Breast epithelium (tissue), 4 donors: ENCODE data around the gene ZNF564. TPM values are rescaled to one million over a fixed set of nuclear protein-coding genes. Genes with fewer than 3 reads are reported as not detected.

Experiments used
- DNase-seq, 2 donors: peaks; one replicate each; pipeline ENCODE4 v3.0.0-alpha.2; 2019; ENCODE audit warnings: low spot score in 2 of 2
- H3K27ac ChIP-seq, 2 donors: fragments of 200-600 bp; sonication (generic) in 1 of 2; one replicate each; pipeline ENCODE4 v1.5.1; 2016 to 2019; ENCODE audit warnings: mild to moderate bottlenecking in 1 of 2
- H3K27me3 ChIP-seq, 2 donors: fragments of 200-600 bp; sonication (generic) in 1 of 2; one replicate each; pipeline versions ENCODE4 v1.5.1 to v1.6.0; 2017 to 2019; ENCODE audit warnings: control low read depth in 1 of 2, mild to moderate bottlenecking in 1 of 2
- H3K36me3 ChIP-seq: fragments of 200-600 bp; one replicate; pipeline ENCODE4 v1.5.1; 2019
- H3K4me1 ChIP-seq, 2 donors: fragments of 200-600 bp; sonication (generic); one replicate each; pipeline ENCODE4 v1.5.1; 2016 to 2019; ENCODE audit warnings: control low read depth in 1 of 2
- H3K4me3 ChIP-seq, 3 donors: fragments of 200-600 bp; sonication (generic); 1 replicate in 2 of 3; 2 replicates in 1 of 3; pipeline ENCODE4 v1.5.1; 2016 to 2019; ENCODE audit warnings: mild to moderate bottlenecking in 3 of 3, moderate library complexity in 2 of 3
- H3K9me3 ChIP-seq, 2 donors: fragments of 200-600 bp; sonication (generic) in 1 of 2; one replicate each; pipeline ENCODE4 v1.5.1; 2016 to 2019; ENCODE audit warnings: control low read depth in 1 of 2
- CTCF ChIP-seq, 3 donors: fragments of 450-650 bp; IDR thresholded peaks; one replicate each; pipeline ENCODE4 v1.5.1; 2016 to 2017; ENCODE audit warnings: antibody characterized with exemption in 3 of 3, mild to moderate bottlenecking in 3 of 3, moderate library complexity in 3 of 3
- POLR2A ChIP-seq: fragments of 450-650 bp; IDR thresholded peaks from one replicate; pipeline ENCODE4 v1.6.1; 2016; ENCODE audit warnings: antibody characterized with exemption, mild to moderate bottlenecking, moderate library complexity
- POLR2AphosphoS5 ChIP-seq, 3 donors: sonication (generic); formaldehyde crosslinking; IDR thresholded peaks; one replicate each; pipeline ENCODE4 v1.6.1; 2017; ENCODE audit warnings: antibody characterized with exemption in 3 of 3
- intact Hi-C: fragments of 100-400 bp; cut with DNase I; formaldehyde crosslinking; loops from one replicate; pipeline ENCODE4 v1.15.1; 2023; ENCODE audit warnings: low total_unique reads
- total RNA-seq, 3 donors: library from RNA; depleted of rRNA; stranded (reverse); fragments of >200 nt; gene quantifications; one replicate each; pipeline ENCODE4 v1.1.0, GENCODE V29; 2016

The ZNF564 gene
- total RNA-seq, 3 donors from 2014 or later = 14.7 to 25.8 (median 18.7) TPM

GRCh38 chr19:12544401-12544876, 6.8 kb downstream of the ZNF564 start:
- peaks cover 0 to 36% of the 10 kb centered on the region in 2 donors for H3K9me3 ChIP-seq
- no peaks in the 10 kb centered on the region for H3K36me3 ChIP-seq
- H3K27ac ChIP-seq = peak overlapping the region; percentile 25
- no peak for TF ChIP-seq CTCF (IDR thresholded peaks at IDR 0.05)
- no peak for TF ChIP-seq POLR2A
- TF ChIP-seq POLR2AphosphoS5 (IDR thresholded peaks at IDR 0.05) = no peak
- no peak for DNase-seq
- peaks cover 0 to 6% of the 10 kb centered on the region in 2 donors for H3K4me1 ChIP-seq
- H3K4me3 ChIP-seq = no peak overlapping the region
- intact Hi-C loops = loop anchor here (5.0 kb wide), 1 partner anchor 92 kb away; no protein-coding TSS in a partner anchor
- no peaks in the 10 kb centered on the region for H3K27me3 ChIP-seq

GRCh38 chr19:12543855-12544254, 7.4 kb downstream of the ZNF564 start:
- no peaks in the 10 kb centered on the region for H3K4me1 ChIP-seq
- DNase-seq = no peak
- TF ChIP-seq CTCF (IDR thresholded peaks at IDR 0.05) (no peak), POLR2A (no peak), POLR2AphosphoS5 (IDR thresholded peaks at IDR 0.05) (no peak)
- H3K27me3 ChIP-seq = no peaks in the 10 kb centered on the region
- no peaks in the 10 kb centered on the region for H3K36me3 ChIP-seq
- H3K27ac ChIP-seq = no peak overlapping the region
- H3K9me3 ChIP-seq = peaks cover 0 to 36% of the 10 kb centered on the region in 2 donors
- intact Hi-C loops = loop anchor here (5.0 kb wide), 1 partner anchor 92 kb away; no protein-coding TSS in a partner anchor
- no peak overlapping the region for H3K4me3 ChIP-seq

- Histone ChIP-seq H3K4me1 (no peaks in the 10 kb centered on the region), H3K9me3 (peaks cover 93 to 98% of the 10 kb centered on the region in 2 donors), H3K27me3 (no peaks in the 10 kb centered on the region), H3K36me3 (peaks cover 24% of the 10 kb centered on the region), H3K27ac (no peak overlapping the region), H3K4me3 (peak overlapping the region in 1 of 3 donors; percentile 21)
- no peak for DNase-seq
- TF ChIP-seq POLR2AphosphoS5 (IDR thresholded peaks at IDR 0.05) = no peak
- TF ChIP-seq POLR2A = no peak
- no peak for TF ChIP-seq CTCF (IDR thresholded peaks at IDR 0.05)
- intact Hi-C loops = no loop called here
Measured at GRCh38 chr19:12527034-12527836, 24.0 kb downstream of the ZNF564 start.

- no peak for DNase-seq
- H3K4me3 ChIP-seq = peak overlapping the region in 1 of 3 donors; percentile 21
- peaks cover 97 to 100% of the 10 kb centered on the region in 2 donors for H3K9me3 ChIP-seq
- H3K36me3 ChIP-seq = peaks cover 24% of the 10 kb centered on the region
- no peaks in the 10 kb centered on the region for H3K4me1 ChIP-seq
- no peak for TF ChIP-seq CTCF (IDR thresholded peaks at IDR 0.05)
- no peaks in the 10 kb centered on the region for H3K27me3 ChIP-seq
- intact Hi-C loops = no loop called here
- no peak overlapping the region for H3K27ac ChIP-seq
Measured at GRCh38 chr19:12526542-12526941, 24.7 kb downstream of the ZNF564 start.

- no peak for DNase-seq
- intact Hi-C loops = no loop called here
- Histone ChIP-seq H3K27me3 (no peaks in the 10 kb centered on the region), H3K4me1 (no peaks in the 10 kb centered on the region), H3K9me3 (peaks cover 86 to 87% of the 10 kb centered on the region in 2 donors), H3K4me3 (no peak overlapping the region), H3K36me3 (peaks cover 12% of the 10 kb centered on the region), H3K27ac (no peak overlapping the region)
- peak in 1 of 3 donors; percentile 35 for TF ChIP-seq CTCF (IDR thresholded peaks at IDR 0.05)
- TF ChIP-seq POLR2A = no peak
Measured at GRCh38 chr19:12521996-12522395, 29.3 kb downstream of the ZNF564 start.
